H1 (cell line): ENCODE results near the gene ROBO4. TPM values are rescaled to one million over a fixed set of nuclear protein-coding genes. Genes with fewer than 3 reads are reported as not detected.

Experiments used
- KDM1A ChIP-seq: fragments of 200-600, 300-600 bp; sonication (generic); IDR thresholded peaks from 2 replicates; pipeline ENCODE4 v1.7.1; 2016; ENCODE audit warnings: mild to moderate bottlenecking, low read length, borderline replicate concordance
- KDM5A ChIP-seq: fragments of 200-600 bp; IDR thresholded peaks from 2 replicates; pipeline ENCODE4 v1.7.1; 2012; ENCODE audit warnings: mild to moderate bottlenecking, low read length, inconsistent platforms, mixed read lengths
- SAP30 ChIP-seq: fragments of 300-600 bp; sonication (generic); IDR thresholded peaks from 2 replicates; pipeline ENCODE4 v1.7.1; 2012; ENCODE audit warnings: low read length, moderate library complexity, mild to moderate bottlenecking, inconsistent platforms; ENCODE audit not compliant: insufficient read depth, insufficient replicate concordance
- SIN3A ChIP-seq, 2 experiments: IDR thresholded peaks in 1 of 2; conservative IDR thresholded peaks in 1 of 2; 2 replicates each; pipeline ENCODE4 v1.6.1; 2011 to 2012; ENCODE audit warnings: low read length in 2 of 2, improper control_type of control experiment in 1 of 2, low read depth in 1 of 2, mild to moderate bottlenecking in 1 of 2
- SP1 ChIP-seq: IDR thresholded peaks from 2 replicates; pipeline ENCODE4 v1.6.1; 2011; ENCODE audit warnings: low read depth, low read length
- SRF ChIP-seq: IDR thresholded peaks from 2 replicates; pipeline ENCODE4 v1.6.1; 2011; ENCODE audit warnings: mild to moderate bottlenecking, low read depth, low read length, moderate library complexity
- polyA plus RNA-seq, 7 experiments: library from polyadenylated mRNA; depleted of rRNA in 3 of 7; stranded (reverse) in 5 of 7; unstranded in 2 of 7; fragments of >200 nt in 5 of 7; fragments of 200-250 nt in 2 of 7; gene quantifications; 1 replicate in 5 of 7; 2 replicates in 1 of 7; 4 replicates in 1 of 7; pipeline versions ENCODE4 v1.2.1 to v1.2.3, GENCODE V29; 2011 to 2013; ENCODE audit warnings: missing spikeins in 2 of 7, mixed read lengths in 2 of 7
- total RNA-seq: library from RNA; stranded (reverse); fragmentation: NEBNext Ultra II Directional; extraction: Animal tissue kit (Norgen Biotek cat#: 25700); gene quantifications from 2 replicates; pipeline ENCODE4 v1.2.1, GENCODE V29; 2021
- TF ChIP-seq, protein P1 (sequence below): IDR thresholded peaks from 2 replicates; pipeline ENCODE4 v1.6.1; 2012; ENCODE audit warnings: inconsistent platforms

The ROBO4 gene
- total and polyA plus RNA-seq, 2 of the 8 experiments (the other 6 are each of a cell fraction or from before 2014, with no cell fraction given): 0.03 TPM; not detected in 1

DNA sequence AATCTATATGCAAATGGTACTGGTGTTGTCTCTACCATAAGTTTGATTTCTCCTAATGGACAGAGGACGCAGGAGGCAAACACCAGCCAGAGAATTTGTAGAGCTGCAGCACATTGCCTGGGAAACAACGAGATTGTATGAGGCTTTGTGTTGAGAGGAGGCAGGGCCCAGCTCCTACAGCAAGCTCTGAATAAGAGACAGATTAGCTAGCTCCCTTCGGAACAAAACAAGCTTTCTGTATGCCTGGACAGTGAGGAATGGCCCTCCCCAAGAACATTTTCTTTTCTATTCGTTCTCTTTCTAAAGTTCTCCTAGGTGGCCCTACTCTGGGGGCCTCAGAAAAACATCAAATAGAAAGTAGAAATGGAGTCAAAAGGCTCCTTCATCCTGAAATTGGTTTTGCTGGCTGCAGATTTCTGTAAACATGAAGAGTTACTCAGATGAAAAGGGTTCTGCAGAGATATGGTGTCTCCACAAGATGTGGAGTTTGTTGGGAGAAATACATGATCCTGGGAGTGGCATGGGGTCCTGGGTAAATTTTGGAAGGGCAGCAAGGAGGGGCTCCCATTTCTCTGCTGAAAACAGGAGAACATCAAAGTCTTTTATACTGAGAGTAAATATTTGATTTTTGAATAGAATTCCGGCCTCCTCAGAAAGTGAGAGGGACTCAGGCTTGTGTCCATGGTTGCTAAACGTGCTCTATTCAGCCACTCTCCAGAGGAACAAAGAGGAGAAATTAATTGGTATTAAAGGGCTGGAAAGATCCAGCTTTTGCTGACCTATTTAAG lies 45.0 kb upstream of the ROBO4 start (continued):
- TF ChIP-seq SAP30 (no peak), SIN3A (conservative IDR thresholded peaks at IDR 0.05 in 1 of 2, IDR thresholded peaks at IDR 0.05 in 1 of 2; ENCODE audit: low read depth in 1 of 2, low read length in 2 of 2) (no peak), SP1 (no peak), SRF (no peak), KDM5A (no peak), KDM1A (no peak)
- TF ChIP-seq, protein P1, sequence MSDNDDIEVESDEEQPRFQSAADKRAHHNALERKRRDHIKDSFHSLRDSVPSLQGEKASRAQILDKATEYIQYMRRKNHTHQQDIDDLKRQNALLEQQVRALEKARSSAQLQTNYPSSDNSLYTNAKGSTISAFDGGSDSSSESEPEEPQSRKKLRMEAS: no peak
